Mesothelial cell of epicardium (in vitro differentiated cells): ENCODE data around the gene HUS1. TPM values are rescaled to one million over a fixed set of nuclear protein-coding genes. Genes with fewer than 3 reads are reported as not detected.
"Not testable (repeated sequence)": the region's sequence is repeated elsewhere in the genome, so short reads cannot be mapped to it uniquely, and the experiment has no call there.

Experiments used
- DNase-seq, 2 experiments: peaks; one replicate each; pipeline ENCODE4 v3.0.0; 2021; ENCODE audit warnings: low spot score in 2 of 2; ENCODE audit not compliant: unreplicated experiment in 2 of 2
- H3K27ac Mint-ChIP-seq: 2 replicates; pipeline ENCODE4 v1.8.0; 2021; ENCODE audit warnings: mixed read lengths
- H3K27me3 Mint-ChIP-seq: 2 replicates; pipeline ENCODE4 v1.8.0; 2021; ENCODE audit warnings: low read depth, mixed read lengths
- H3K36me3 Mint-ChIP-seq: 2 replicates; pipeline ENCODE4 v1.8.0; 2021; ENCODE audit warnings: mixed read lengths
- H3K4me1 Mint-ChIP-seq: 2 replicates; pipeline ENCODE4 v1.8.0; 2021; ENCODE audit warnings: mixed read lengths
- H3K4me3 Mint-ChIP-seq: 2 replicates; pipeline ENCODE4 v1.8.0; 2021; ENCODE audit warnings: mild to moderate bottlenecking, moderate library complexity, mixed read lengths
- H3K9me3 Mint-ChIP-seq: 2 replicates; pipeline ENCODE4 v1.8.0; 2021; ENCODE audit warnings: mixed read lengths
- total RNA-seq: library from RNA; stranded (reverse); gene quantifications from 3 replicates; pipeline ENCODE4 v1.2.1, GENCODE V29; 2021
- TF ChIP-seq, protein P1 (sequence below): fragments of 200-600 bp; sonication (generic); IDR thresholded peaks from one replicate; pipeline ENCODE4 v1.5.0; 2021; ENCODE audit warnings: antibody characterized with exemption; ENCODE audit not compliant: unreplicated experiment

Gene HUS1
- total RNA-seq, 1 donor from 2014 or later = 39.7 TPM

DNA sequence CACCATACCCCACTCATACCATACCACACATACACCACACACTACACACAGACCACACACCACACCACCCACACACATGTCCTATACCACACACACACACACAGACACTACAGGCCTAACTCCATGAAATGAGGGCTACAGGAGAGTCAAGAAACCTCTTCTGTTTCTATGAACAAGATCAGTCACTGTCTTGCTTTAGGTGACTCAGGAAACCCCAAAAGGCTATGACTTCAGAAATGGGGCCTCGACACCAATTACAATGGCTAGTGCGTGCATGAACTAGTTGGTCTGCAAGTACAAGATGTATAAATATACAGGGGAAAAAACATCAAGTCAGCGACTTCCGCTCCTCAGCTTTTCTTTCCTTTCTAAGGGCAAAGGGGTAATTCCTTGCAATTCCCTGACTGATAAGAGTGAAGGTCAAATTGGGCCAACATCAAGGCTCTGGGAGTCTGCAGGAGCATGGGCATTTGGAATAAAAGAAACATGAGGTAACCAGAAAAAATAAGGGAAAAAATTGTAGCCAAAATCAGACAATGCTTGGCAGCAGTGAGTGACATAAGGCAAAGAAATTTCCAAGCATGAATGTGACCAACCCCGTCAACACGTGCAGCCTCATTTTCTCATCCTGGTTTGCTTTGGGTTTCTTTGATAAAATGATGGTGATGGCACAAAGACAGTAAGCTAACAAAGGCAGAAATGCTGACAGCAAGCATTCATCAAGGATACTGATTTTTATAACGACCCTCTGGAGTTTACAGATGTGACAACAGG lies 32.6 kb downstream of the HUS1 start:
- Mint-ChIP-seq H3K27ac (no peak overlapping the region), H3K9me3 (no peaks in the 10 kb centered on the region), H3K27me3 (peaks cover 2% of the 10 kb centered on the region), H3K4me3 (no peak overlapping the region), H3K36me3 (no peaks in the 10 kb centered on the region), H3K4me1 (peaks cover 8% of the 10 kb centered on the region)
- TF ChIP-seq, protein P1, sequence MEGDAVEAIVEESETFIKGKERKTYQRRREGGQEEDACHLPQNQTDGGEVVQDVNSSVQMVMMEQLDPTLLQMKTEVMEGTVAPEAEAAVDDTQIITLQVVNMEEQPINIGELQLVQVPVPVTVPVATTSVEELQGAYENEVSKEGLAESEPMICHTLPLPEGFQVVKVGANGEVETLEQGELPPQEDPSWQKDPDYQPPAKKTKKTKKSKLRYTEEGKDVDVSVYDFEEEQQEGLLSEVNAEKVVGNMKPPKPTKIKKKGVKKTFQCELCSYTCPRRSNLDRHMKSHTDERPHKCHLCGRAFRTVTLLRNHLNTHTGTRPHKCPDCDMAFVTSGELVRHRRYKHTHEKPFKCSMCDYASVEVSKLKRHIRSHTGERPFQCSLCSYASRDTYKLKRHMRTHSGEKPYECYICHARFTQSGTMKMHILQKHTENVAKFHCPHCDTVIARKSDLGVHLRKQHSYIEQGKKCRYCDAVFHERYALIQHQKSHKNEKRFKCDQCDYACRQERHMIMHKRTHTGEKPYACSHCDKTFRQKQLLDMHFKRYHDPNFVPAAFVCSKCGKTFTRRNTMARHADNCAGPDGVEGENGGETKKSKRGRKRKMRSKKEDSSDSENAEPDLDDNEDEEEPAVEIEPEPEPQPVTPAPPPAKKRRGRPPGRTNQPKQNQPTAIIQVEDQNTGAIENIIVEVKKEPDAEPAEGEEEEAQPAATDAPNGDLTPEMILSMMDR = no peak
- no peak for DNase-seq

DNA sequence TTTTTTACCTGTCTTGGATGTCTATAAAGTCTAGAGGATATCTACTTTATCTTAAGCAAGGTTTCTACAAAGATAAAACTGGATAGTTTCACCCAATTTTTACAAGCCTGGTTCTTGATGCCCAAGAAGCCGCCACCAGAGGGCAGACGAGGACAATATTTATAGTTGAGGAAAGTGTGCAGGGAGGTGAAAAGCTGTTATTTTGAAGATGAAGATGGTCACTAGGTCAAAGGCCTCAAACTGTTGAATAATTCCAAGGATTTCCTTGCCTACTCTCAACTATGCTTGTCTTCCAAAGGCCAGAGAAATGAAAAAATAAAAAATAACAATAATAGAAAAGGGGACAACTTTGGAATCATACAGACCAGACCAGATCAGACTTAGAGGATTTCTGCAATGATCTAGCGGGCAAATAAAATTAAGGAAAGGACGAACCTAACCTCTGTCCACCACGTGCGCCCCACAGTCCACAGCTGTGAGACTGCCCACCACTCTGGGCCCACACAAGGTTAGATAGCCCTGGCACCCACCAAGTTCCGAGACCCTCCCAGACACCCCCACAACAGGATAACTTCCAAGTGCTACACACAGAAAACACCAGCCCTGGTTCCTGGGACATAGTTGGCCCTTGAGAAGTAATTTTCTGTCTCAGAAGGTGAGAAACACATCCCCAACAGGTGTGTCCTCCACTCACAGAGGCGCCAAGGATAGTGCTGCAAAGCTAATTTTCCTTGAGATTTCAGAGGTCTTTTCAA lies 34.0 kb downstream of the HUS1 start:
- Mint-ChIP-seq H3K27me3 (peaks cover 2% of the 10 kb centered on the region), H3K4me3 (no peak overlapping the region), H3K36me3 (no peaks in the 10 kb centered on the region), H3K9me3 (no peaks in the 10 kb centered on the region), H3K27ac (no peak overlapping the region), H3K4me1 (peaks cover 8% of the 10 kb centered on the region)
- peak; percentile 47 to 78 for DNase-seq
- TF ChIP-seq, protein P1 = peak; percentile 88

DNA sequence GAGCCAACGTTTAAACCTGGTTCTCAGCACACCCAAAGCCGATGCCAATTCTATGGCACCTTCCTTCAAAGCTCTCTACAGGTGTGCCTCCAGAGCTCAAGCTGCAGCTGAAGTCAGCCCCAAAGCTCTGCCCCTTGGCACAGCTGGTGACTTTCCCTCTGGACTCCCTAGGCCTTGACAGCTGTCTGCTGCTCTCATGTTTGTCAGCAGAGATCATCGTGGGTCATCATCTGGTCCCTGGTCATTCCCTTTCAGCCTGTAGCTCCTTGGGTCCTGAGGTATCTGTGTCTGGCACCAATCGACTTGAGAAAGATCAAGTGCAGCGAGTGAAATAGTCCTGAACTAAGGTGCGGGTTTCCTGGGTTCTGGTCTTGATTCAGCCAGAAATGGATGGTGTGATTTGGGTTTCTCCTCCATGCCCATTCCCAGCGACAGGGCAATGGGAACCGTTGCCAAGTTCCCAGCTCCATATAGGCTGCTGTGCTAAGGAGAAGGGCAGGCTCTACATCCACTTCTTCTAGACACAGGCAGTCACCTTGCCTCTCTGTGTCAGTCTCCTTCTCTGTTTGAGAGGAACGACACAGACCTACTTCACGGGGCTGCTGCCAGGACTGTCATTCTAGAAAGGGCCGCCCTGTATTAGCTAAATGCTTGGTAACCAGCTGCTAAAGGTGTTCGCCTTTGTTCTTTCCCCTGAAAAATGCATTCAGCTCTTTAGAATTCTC lies 34.7 kb downstream of the HUS1 start:
- H3K27ac Mint-ChIP-seq = no peak overlapping the region
- H3K36me3 Mint-ChIP-seq = no peaks in the 10 kb centered on the region
- no peak overlapping the region for H3K4me3 Mint-ChIP-seq
- H3K4me1 Mint-ChIP-seq = peaks cover 8% of the 10 kb centered on the region
- peaks cover 2% of the 10 kb centered on the region for H3K27me3 Mint-ChIP-seq
- no peaks in the 10 kb centered on the region for H3K9me3 Mint-ChIP-seq
- DNase-seq = no peak
- TF ChIP-seq, protein P1 = no peak

DNA sequence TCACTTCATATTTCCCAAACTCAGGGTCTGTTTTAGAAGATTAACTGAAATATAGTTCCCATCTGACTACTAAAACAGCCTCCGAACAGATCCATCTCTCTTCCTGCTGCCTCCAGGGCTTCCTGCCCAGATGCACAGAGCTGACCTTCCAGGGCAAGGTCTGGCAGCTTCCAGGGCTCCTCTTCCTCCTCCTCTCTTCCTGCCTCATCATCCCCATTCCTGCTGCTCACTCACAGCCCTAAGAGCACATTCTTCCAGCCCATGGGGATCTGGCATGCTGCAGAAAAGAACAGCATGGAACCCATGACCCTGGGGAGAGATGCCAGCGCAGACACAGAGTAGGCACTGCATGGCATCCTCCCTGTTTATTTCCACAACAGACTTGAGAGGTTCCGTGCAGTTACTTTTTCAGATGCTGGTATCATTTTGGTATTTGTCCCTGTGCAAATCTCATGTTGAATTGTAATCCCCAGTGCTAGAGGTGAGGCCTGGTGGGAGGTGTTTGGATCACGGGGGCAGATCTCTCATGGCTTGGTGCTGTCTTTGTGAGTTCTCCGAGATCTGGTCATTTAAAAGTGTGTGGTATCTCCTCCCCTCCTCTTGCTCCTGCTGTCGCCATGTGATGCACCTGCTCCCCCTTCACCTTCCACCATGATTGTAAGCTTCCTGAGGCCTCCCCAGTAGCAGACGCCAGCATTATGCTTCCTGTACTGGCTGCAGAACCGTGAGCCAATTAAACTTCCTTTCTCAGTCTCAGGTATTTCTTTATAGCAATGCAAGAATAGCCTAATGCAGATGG lies 35.5 kb downstream of the HUS1 start:
- Mint-ChIP-seq H3K4me1 (peaks cover 8% of the 10 kb centered on the region), H3K27ac (no peak overlapping the region), H3K36me3 (no peaks in the 10 kb centered on the region), H3K9me3 (no peaks in the 10 kb centered on the region), H3K27me3 (peaks cover 2% of the 10 kb centered on the region), H3K4me3 (no peak overlapping the region)
- TF ChIP-seq, protein P1 = no peak
- DNase-seq = no peak

DNA sequence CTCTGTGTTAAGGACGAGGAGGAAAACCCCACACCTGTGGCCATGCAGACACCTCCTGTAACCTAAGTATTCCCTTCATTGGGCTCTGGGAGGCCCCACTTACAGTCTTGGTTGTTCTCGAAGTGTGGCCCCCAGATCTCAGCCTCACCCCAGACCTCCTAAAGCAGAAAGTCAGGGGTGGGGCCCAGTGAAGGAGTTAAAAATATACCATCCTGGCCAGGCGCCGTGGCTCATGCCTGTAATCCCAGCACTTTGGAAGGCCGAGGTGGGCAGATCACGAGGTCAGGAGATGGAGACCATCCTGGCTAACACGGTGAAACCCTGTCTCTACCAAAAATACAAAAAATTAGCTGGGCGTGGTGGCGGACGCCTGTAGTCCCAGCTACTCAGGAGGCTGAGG lies 36.8 kb downstream of the HUS1 start:
- H3K4me1 Mint-ChIP-seq, DNase-seq: not testable (repeated sequence)

More for the DNA sequence above, 36.8 kb downstream of the HUS1 start:
- not testable (repeated sequence) for H3K9me3 Mint-ChIP-seq, H3K27ac Mint-ChIP-seq, H3K4me3 Mint-ChIP-seq, H3K36me3 Mint-ChIP-seq, H3K27me3 Mint-ChIP-seq
